T-cell (primary cell): ENCODE results near the gene MYOM3. TPM values are rescaled to one million over a fixed set of nuclear protein-coding genes. Genes with fewer than 3 reads are reported as not detected.

Experiments used
- ATAC-seq, 4 experiments: fragments of 200-7000 bp in 3 of 4; fragments of 150-1000 bp in 1 of 4; cut with Tn5 transposase; replicated peaks in 1 of 4; 1 replicate in 3 of 4; 2 replicates in 1 of 4; pipeline ENCODE4 v1.10.0; 2021; ENCODE audit warnings: moderate library complexity in 3 of 4, mild to moderate bottlenecking in 2 of 4, moderate number of reproducible peaks in 1 of 4
- CTCF ChIA-PET, 2 donors: fragments of 300-600 bp; sonication (Branson Sonifier 250); formaldehyde crosslinking; loops; one replicate each; lab custom pipeline; 2022; ENCODE audit warnings: antibody characterized with exemption in 2 of 2; lab: Charles Lee
- POLR2A ChIA-PET, 2 donors: fragments of 300-600 bp; sonication (Branson Sonifier 250); formaldehyde crosslinking; loops; one replicate each; lab custom pipeline; 2022; ENCODE audit warnings: antibody characterized with exemption in 2 of 2; lab: Charles Lee
- DNase-seq, 35 experiments: peaks; one replicate each; pipeline versions ENCODE4 v3.0.0 to v3.0.0-alpha.2; 2013 to 2023
- H3K27ac ChIP-seq: one replicate; pipeline ENCODE4 v1.5.1; 2013; ENCODE audit warnings: low read length
- H3K27me3 ChIP-seq, 2 experiments: replicated peaks in 1 of 2; 1 replicate in 1 of 2; 2 replicates in 1 of 2; pipeline versions ENCODE4 v1.6.1 to v1.7.0; 2013; ENCODE audit warnings: low read length in 1 of 2, mixed read lengths in 1 of 2; ENCODE audit not compliant: control insufficient read depth in 2 of 2, insufficient read depth in 2 of 2; ENCODE audit errors: extremely low read depth in 1 of 2
- H3K36me3 ChIP-seq, 2 donors: 1 replicate in 1 of 2; 2 replicates in 1 of 2; pipeline versions ENCODE4 v1.6.1 to v1.7.0; 2013; ENCODE audit warnings: low read length in 1 of 2; ENCODE audit not compliant: control insufficient read depth in 2 of 2, insufficient read depth in 1 of 2; ENCODE audit errors: extremely low read depth in 1 of 2
- H3K4me1 ChIP-seq, 2 experiments: 1 replicate in 1 of 2; 2 replicates in 1 of 2; pipeline versions ENCODE4 v1.6.1 to v1.7.0; 2013; ENCODE audit warnings: low read length in 2 of 2, mixed read lengths in 1 of 2; ENCODE audit not compliant: insufficient read depth in 2 of 2, control insufficient read depth in 1 of 2; ENCODE audit errors: extremely low read depth in 1 of 2
- H3K4me3 ChIP-seq, 2 donors: 1 replicate in 1 of 2; 2 replicates in 1 of 2; pipeline versions ENCODE4 v1.5.1 to v1.7.0; 2013; ENCODE audit warnings: mild to moderate bottlenecking in 2 of 2, low read length in 1 of 2, moderate library complexity in 1 of 2; ENCODE audit not compliant: control insufficient read depth in 1 of 2; ENCODE audit errors: extremely low read depth in 1 of 2
- H3K9me3 ChIP-seq: 2 replicates; pipeline ENCODE4 v1.7.0; 2013
- H3K27ac Mint-ChIP-seq, 2 donors: one replicate each; pipeline ENCODE4 v1.8.0; 2020 to 2021; ENCODE audit warnings: mild to moderate bottlenecking in 2 of 2, mixed read lengths in 2 of 2
- H3K27me3 Mint-ChIP-seq, 2 donors: one replicate each; pipeline ENCODE4 v1.8.0; 2021 to 2022; ENCODE audit warnings: mixed read lengths in 2 of 2
- H3K36me3 Mint-ChIP-seq: one replicate; pipeline ENCODE4 v1.8.0; 2021; ENCODE audit warnings: mixed read lengths
- H3K4me1 Mint-ChIP-seq, 3 donors: one replicate each; pipeline ENCODE4 v1.8.0; 2020 to 2022; ENCODE audit warnings: mixed read lengths in 3 of 3, mild to moderate bottlenecking in 1 of 3
- H3K4me3 Mint-ChIP-seq, 3 donors: one replicate each; pipeline ENCODE4 v1.8.0; 2020 to 2022; ENCODE audit warnings: mild to moderate bottlenecking in 3 of 3, mixed read lengths in 3 of 3, moderate library complexity in 3 of 3
- H3K9me3 Mint-ChIP-seq, 3 donors: one replicate each; pipeline ENCODE4 v1.8.0; 2020 to 2022; ENCODE audit warnings: mixed read lengths in 3 of 3
- WGBS: methylation state at CpG from one replicate; pipeline ENCODE4 v1.1.5; 2013; ENCODE audit warnings: missing lambda C conversion rate; ENCODE audit not compliant: insufficient coverage; 5-methylcytosine and 5-hydroxymethylcytosine counted together
- total RNA-seq, 35 experiments: library from RNA in 6 of 35; stranded (reverse) in 6 of 35; fragments of 120-200 nt in 1 of 35; gene quantifications; one replicate each; pipeline versions ENCODE4 v1.2.1 to v1.2.4 and lab custom pipeline; 2013 to 2026

MYOM3 gene
- total RNA-seq, 5 donors from 2014 or later (not counting 1 experiment from before 2014, with no cell fraction given) = not detected

DNA sequence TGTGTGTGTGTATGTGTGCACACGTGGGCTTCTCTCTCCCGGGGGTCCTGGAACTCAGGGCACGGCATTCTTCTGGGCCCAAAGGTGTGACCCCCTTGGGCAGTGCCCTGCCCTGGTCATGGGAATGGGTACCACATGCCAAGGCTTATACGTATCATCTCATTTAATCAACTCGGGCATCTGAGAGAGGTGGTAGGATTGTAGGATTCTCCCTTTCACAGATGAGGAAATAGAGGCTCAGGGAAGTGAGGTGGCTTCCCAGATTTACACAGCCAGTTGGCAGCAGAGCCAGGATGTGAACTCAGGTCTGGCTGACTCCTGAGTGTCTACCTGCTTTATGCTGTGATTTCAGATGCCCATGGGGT lies 15.2 kb downstream of the MYOM3 start:
- no peaks in the 10 kb centered on the region for H3K4me1 ChIP-seq
- Mint-ChIP-seq H3K9me3 (no peaks in the 10 kb centered on the region), H3K27me3 (peaks cover 3 to 4% of the 10 kb centered on the region in 2 donors), H3K4me3 (no peak overlapping the region), H3K36me3 (no peaks in the 10 kb centered on the region), H3K27ac (no peak overlapping the region), H3K4me1 (no peaks in the 10 kb centered on the region)
- peaks cover 0 to 27% of the 10 kb centered on the region in 2 experiments for H3K27me3 ChIP-seq
- no peak overlapping the region for H3K4me3 ChIP-seq
- H3K36me3 ChIP-seq = no peaks in the 10 kb centered on the region
- no peak for DNase-seq
- no peak for ATAC-seq
- no peak overlapping the region for H3K27ac ChIP-seq
- POLR2A ChIA-PET = no interaction called here
- 71% methylated on average over 3 of the region's 5 CpGs for WGBS
- H3K9me3 ChIP-seq = no peaks in the 10 kb centered on the region
- CTCF ChIA-PET = no interaction called here

DNA sequence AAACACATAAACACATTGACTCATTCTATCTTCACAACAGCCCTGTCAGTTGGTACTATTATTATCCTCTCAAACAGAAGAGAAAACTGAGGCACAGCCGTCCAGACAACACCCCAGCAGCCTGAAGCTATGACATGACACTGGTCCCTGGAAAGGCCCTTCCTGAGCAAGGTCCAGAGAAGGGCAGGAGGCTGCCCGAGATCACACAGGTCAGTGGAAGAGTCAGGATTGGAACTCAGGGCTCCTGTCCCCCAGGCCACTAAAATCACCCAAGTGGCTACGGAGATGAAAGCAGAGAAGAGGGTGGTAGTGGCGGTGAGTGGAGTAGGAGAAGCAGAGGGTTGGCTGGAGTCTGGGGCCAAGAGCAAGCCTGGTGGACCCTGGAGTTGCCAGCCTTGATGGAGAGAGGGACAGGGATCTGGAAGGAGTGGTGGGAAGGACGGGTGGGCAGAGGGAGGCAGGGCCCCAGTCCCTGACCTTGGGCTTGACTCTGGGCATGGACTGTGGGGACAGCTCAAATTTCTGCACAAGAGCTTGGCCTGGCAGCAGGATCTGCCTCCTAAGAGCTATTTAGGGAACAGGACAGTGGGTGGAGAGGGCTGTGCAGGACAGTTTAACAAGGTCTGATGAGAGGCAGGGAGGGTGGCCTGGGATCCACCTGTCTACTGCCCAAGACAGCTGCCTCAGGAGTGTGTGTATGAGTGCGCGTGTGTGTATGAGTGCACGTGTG lies 15.8 kb downstream of the MYOM3 start:
- Histone ChIP-seq H3K27ac (no peak overlapping the region), H3K36me3 (no peaks in the 10 kb centered on the region), H3K27me3 (peaks cover 0 to 27% of the 10 kb centered on the region in 2 experiments), H3K4me3 (no peak overlapping the region), H3K9me3 (no peaks in the 10 kb centered on the region), H3K4me1 (no peaks in the 10 kb centered on the region)
- peaks cover 4 to 5% of the 10 kb centered on the region in 2 donors for H3K27me3 Mint-ChIP-seq
- POLR2A ChIA-PET = no interaction called here
- DNase-seq (no peak), ATAC-seq (no peak)
- no peak overlapping the region for H3K4me3 Mint-ChIP-seq
- H3K9me3 Mint-ChIP-seq = no peaks in the 10 kb centered on the region
- CTCF ChIA-PET = no interaction called here
- no peaks in the 10 kb centered on the region for H3K4me1 Mint-ChIP-seq
- H3K36me3 Mint-ChIP-seq = no peaks in the 10 kb centered on the region
- 64% methylated on average over 4 of the region's 8 CpGs for WGBS
- H3K27ac Mint-ChIP-seq = no peak overlapping the region

DNA sequence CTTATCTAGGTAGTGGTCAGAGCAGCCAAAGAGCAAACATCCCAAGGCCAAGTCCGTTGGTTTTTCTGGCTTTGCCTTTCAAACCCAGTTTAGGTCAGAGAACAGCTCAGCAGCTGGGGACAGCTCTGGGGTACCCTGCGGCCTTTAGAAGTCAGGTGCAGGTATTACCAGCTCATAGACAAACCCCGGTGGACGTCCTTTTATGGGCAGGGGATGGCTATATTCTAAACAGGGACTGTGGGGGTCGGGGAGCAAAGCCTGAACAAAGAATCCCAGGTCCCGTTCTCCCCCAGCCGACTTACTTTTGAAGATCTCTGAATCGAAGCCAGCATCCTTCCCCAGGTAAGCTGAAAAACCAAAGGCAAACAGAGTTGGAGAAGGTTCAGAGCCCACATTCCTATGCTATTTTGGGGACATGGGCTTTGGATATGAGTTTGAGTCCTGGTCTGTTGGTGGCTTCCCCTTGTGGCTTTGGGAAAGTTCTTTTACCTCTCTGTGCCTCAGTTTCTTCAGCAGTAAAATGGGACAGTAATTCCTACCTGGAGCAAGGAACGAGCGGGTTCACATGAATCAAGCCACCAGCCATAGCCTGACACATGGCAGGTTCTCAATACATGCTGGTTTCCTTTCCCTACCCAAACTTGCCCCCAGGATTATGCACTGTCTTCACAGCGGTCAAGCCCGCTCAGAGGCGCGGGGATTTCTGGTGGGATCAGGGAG lies 16.6 kb downstream of the MYOM3 start:
- WGBS = 61% methylated on average over 6 of the region's 14 CpGs
- DNase-seq = no peak
- CTCF ChIA-PET = no interaction called here

DNA sequence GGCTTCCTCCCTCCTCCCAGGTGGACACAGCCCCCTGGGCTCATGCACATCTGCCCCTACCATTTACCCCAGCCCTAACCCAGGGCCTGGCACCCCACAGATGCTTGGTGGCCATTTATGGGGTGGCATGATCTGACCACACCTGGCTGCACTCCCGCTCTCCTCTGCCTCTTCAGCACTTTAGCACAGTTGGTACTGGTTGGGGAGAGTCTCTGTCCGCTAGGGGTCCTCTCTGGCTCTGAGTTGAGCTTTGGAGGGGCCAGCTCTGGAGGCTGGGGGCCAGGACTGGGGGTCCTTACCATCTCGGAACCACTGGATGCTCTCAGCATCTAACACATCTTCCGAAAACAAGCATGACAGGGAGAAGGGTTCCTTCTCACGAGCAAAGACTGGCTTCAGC lies 17.4 kb downstream of the MYOM3 start:
- POLR2A ChIA-PET = no interaction called here
- no peak for ATAC-seq
- Histone ChIP-seq H3K27me3 (peaks cover 0 to 36% of the 10 kb centered on the region in 2 experiments), H3K4me1 (no peaks in the 10 kb centered on the region), H3K27ac (no peak overlapping the region), H3K4me3 (no peak overlapping the region), H3K36me3 (no peaks in the 10 kb centered on the region), H3K9me3 (no peaks in the 10 kb centered on the region)
- CTCF ChIA-PET = no interaction called here
- WGBS = 75% methylated on average over 3 of the region's 5 CpGs
- H3K4me3 Mint-ChIP-seq = no peak overlapping the region
- no peaks in the 10 kb centered on the region for H3K36me3 Mint-ChIP-seq
- H3K27me3 Mint-ChIP-seq = peaks cover 4 to 5% of the 10 kb centered on the region in 2 donors
- H3K27ac Mint-ChIP-seq = no peak overlapping the region
- no peaks in the 10 kb centered on the region for H3K4me1 Mint-ChIP-seq
- DNase-seq = no peak
- H3K9me3 Mint-ChIP-seq = no peaks in the 10 kb centered on the region

More for the DNA sequence above, 16.6 kb downstream of the MYOM3 start:
- POLR2A ChIA-PET = no interaction called here
- no peak overlapping the region for H3K4me3 Mint-ChIP-seq
- ATAC-seq = no peak
- H3K36me3 ChIP-seq = no peaks in the 10 kb centered on the region
- H3K4me1 Mint-ChIP-seq = no peaks in the 10 kb centered on the region
- H3K4me3 ChIP-seq = no peak overlapping the region
- H3K36me3 Mint-ChIP-seq = no peaks in the 10 kb centered on the region
- peaks cover 0 to 34% of the 10 kb centered on the region in 2 experiments for H3K27me3 ChIP-seq
- H3K27me3 Mint-ChIP-seq = peaks cover 4 to 5% of the 10 kb centered on the region in 2 donors
- H3K9me3 ChIP-seq = no peaks in the 10 kb centered on the region
- no peaks in the 10 kb centered on the region for H3K9me3 Mint-ChIP-seq
- no peaks in the 10 kb centered on the region for H3K4me1 ChIP-seq
- no peak overlapping the region for H3K27ac Mint-ChIP-seq
- no peak overlapping the region for H3K27ac ChIP-seq

DNA sequence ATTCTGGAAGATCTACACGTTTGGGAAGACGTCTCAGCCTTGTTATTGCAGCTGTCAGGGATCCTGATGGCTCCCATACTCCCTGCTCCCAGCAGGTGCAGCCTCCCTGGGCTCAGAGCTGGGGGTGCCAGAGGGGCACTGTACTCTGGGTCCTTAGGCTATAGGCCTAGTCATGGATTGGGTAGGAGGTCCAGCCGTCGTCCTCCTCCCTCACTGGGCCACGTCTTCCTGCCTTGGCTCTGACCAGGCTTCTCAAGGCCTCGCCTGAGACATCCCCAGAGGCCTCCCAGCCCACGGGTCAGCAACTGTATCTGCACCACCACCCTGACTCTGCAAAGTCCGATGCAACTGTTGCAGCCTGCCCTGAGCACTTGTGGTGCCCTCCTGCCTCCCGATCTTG lies 18.2 kb downstream of the MYOM3 start:
- no peak overlapping the region for H3K27ac Mint-ChIP-seq
- H3K36me3 Mint-ChIP-seq = no peaks in the 10 kb centered on the region
- ATAC-seq = no peak
- DNase-seq = no peak
- no peak overlapping the region for H3K4me3 Mint-ChIP-seq
- Histone ChIP-seq H3K36me3 (no peaks in the 10 kb centered on the region), H3K27ac (no peak overlapping the region), H3K9me3 (no peaks in the 10 kb centered on the region), H3K4me3 (no peak overlapping the region), H3K27me3 (peaks cover 0 to 41% of the 10 kb centered on the region in 2 experiments), H3K4me1 (no peaks in the 10 kb centered on the region)
- peaks cover 4 to 5% of the 10 kb centered on the region in 2 donors for H3K27me3 Mint-ChIP-seq
- no peaks in the 10 kb centered on the region for H3K9me3 Mint-ChIP-seq
- H3K4me1 Mint-ChIP-seq = no peaks in the 10 kb centered on the region
- ChIA-PET POLR2A (no interaction called here), CTCF (no interaction called here)
- 50% methylated on average over 5 of the region's 9 CpGs for WGBS

GRCh38 chr1:24092979-24093378 lies 19.0 kb downstream of the MYOM3 start:
- H3K4me1 ChIP-seq = no peaks in the 10 kb centered on the region
- Mint-ChIP-seq H3K36me3 (no peaks in the 10 kb centered on the region), H3K4me3 (no peak overlapping the region), H3K4me1 (no peaks in the 10 kb centered on the region), H3K27me3 (peaks cover 4 to 5% of the 10 kb centered on the region in 2 donors), H3K9me3 (no peaks in the 10 kb centered on the region), H3K27ac (no peak overlapping the region)
- no peak for DNase-seq
- no peaks in the 10 kb centered on the region for H3K36me3 ChIP-seq
- peaks cover 0 to 41% of the 10 kb centered on the region in 2 experiments for H3K27me3 ChIP-seq
- ChIA-PET CTCF (no interaction called here), POLR2A (no interaction called here)
- H3K9me3 ChIP-seq = no peaks in the 10 kb centered on the region
- WGBS = 100% methylated on average over 5 of the region's 9 CpGs
- no peak overlapping the region for H3K27ac ChIP-seq
- ATAC-seq = no peak
- H3K4me3 ChIP-seq = no peak overlapping the region
